NCI-H2029 treated with DMSO at 0.1 percent for 48 hours (cell line): ENCODE measurements around the gene ERGIC3.

ENCODE experiments used
- DNase-seq: peaks from one replicate; lab custom pipeline; 2025; lab: John Stamatoyannopoulos, UW

Gene ERGIC3

GRCh38 chr20:35561671-35562070 lies 19.8 kb downstream of the ERGIC3 start:
- DNase-seq = no peak

- no peak for DNase-seq
These were observed 20.7 kb downstream of the ERGIC3 start for GRCh38 chr20:35562541-35563110.

- DNase-seq = no peak
These were observed 22.0 kb downstream of the ERGIC3 start for GRCh38 chr20:35563834-35564233.

- no peak for DNase-seq
These were observed 23.0 kb downstream of the ERGIC3 start for GRCh38 chr20:35564905-35565304.

GRCh38 chr20:35568645-35569044 lies 26.8 kb downstream of the ERGIC3 start:
- DNase-seq = no peak

- no peak for DNase-seq
These were observed 29.7 kb downstream of the ERGIC3 start for GRCh38 chr20:35571555-35571954.

- no peak for DNase-seq
These were observed 31.0 kb downstream of the ERGIC3 start for GRCh38 chr20:35572838-35573237.

- DNase-seq = no peak
These were observed 34.1 kb downstream of the ERGIC3 start for GRCh38 chr20:35575958-35576357.

GRCh38 chr20:35576816-35577215 lies 34.9 kb downstream of the ERGIC3 start:
- DNase-seq = no peak

- no peak for DNase-seq
These were observed 36.6 kb downstream of the ERGIC3 start for GRCh38 chr20:35578469-35578868.

GRCh38 chr20:35579196-35579595 lies 37.3 kb downstream of the ERGIC3 start:
- DNase-seq = no peak

GRCh38 chr20:35582131-35582530 lies 40.3 kb downstream of the ERGIC3 start:
- no peak for DNase-seq

- DNase-seq = no peak
These were observed 41.0 kb downstream of the ERGIC3 start for GRCh38 chr20:35582741-35583404.

- DNase-seq = no peak
These were observed 42.0 kb downstream of the ERGIC3 start for GRCh38 chr20:35583636-35584560.

GRCh38 chr20:35586751-35587425 lies 45.0 kb downstream of the ERGIC3 start:
- DNase-seq = no peak

- no peak for DNase-seq
These were observed 45.6 kb downstream of the ERGIC3 start for GRCh38 chr20:35587436-35587835.

- DNase-seq = no peak
These were observed 46.5 kb downstream of the ERGIC3 start for GRCh38 chr20:35588397-35588796.

- DNase-seq = no peak
These were observed 50.6 kb downstream of the ERGIC3 start for GRCh38 chr20:35592339-35592974.

- DNase-seq = no peak
These were observed 53.6 kb downstream of the ERGIC3 start for GRCh38 chr20:35595456-35595855.

GRCh38 chr20:35595901-35596300 lies 54.0 kb downstream of the ERGIC3 start:
- no peak for DNase-seq

GRCh38 chr20:35597186-35597585 lies 55.3 kb downstream of the ERGIC3 start:
- DNase-seq = no peak

- no peak for DNase-seq
These were observed 56.6 kb downstream of the ERGIC3 start for GRCh38 chr20:35598476-35598875.
